Measurements from ENCODE around the gene ABCA5. TPM values are rescaled to one million over a fixed set of nuclear protein-coding genes. Genes with fewer than 3 reads are reported as not detected.

ABCA5 gene
- total RNA-seq, 1 donor: 7.3 TPM

DNA sequence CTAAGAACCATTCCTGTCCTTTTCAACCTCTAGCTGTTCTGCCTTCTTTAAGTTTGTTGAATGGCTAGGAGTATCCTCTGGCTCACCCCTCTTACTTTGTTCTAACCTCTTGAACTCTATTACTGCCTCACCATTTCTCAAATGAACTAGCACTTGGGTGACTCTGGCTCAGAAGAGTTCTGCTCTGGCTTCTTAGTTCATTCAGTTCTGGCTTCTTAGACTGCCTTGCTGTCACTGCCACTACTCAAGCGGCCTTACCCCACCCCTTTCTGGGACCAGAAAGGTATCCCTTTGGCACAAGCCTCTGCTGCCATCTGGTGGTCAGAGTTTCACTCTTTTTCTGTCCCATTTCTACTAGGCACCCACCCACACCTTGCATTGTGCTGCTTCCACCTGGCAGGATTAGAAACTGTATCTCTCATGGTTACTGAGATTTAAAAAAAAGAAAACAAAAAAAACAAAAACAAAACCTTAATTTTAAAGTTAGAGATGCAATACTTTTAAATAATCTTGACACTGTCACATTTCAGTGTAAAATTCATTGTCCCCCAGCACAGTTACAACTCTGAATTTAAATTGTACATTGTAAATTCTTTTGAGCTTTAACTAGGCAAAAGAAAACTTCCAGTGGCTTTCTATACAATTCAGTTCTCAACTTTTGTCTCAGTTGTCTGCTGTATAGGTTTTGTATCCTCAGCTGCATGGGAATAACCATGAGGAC, 91.4 kb downstream of the ABCA5 start:
- no peak overlapping the region for H3K4me3 ChIP-seq (ENCODE audit: low read depth, low read length)
- peak; percentile 94 for DNase-seq (ENCODE audit: low read depth)
- TF ChIP-seq CTCF (IDR thresholded peaks at IDR 0.05; ENCODE audit: insufficient read depth, low read length): peak; percentile 82

- TF ChIP-seq CTCF (IDR thresholded peaks at IDR 0.05; ENCODE audit: insufficient read depth, low read length): no peak
- H3K4me3 ChIP-seq (ENCODE audit: low read depth, low read length): no peak overlapping the region
- no peak for DNase-seq (ENCODE audit: low read depth)
Observed at GRCh38 chr17:69232650-69233049, 94.3 kb downstream of the ABCA5 start.

- H3K4me3 ChIP-seq (ENCODE audit: low read depth, low read length): no peak overlapping the region
- TF ChIP-seq CTCF (IDR thresholded peaks at IDR 0.05; ENCODE audit: insufficient read depth, low read length): no peak
- no peak for DNase-seq (ENCODE audit: low read depth)
Observed at GRCh38 chr17:69231521-69231920, 95.4 kb downstream of the ABCA5 start.

DNA sequence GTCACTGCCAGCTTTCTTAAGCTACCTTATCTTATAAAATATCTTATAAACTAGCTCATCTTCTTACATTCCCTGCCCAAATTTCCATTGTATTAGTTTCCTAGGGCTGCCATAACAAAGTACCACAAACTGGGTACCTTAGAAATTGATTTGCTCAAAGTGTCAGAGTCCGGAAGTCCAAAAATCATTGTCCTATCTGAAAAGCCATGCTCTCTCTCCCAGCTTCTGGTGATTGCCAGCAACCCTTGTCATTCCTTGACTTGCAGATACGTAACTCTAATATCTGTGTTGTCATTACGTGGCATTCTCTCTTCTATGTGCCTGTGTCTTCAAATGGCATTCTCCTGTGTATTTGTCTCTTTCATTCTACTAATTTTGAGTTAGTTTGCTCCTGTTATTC, 96.0 kb downstream of the ABCA5 start:
- TF ChIP-seq CTCF (IDR thresholded peaks at IDR 0.05; ENCODE audit: insufficient read depth, low read length): no peak
- H3K4me3 ChIP-seq (ENCODE audit: low read depth, low read length): no peak overlapping the region
- no peak for DNase-seq (ENCODE audit: low read depth)

DNA sequence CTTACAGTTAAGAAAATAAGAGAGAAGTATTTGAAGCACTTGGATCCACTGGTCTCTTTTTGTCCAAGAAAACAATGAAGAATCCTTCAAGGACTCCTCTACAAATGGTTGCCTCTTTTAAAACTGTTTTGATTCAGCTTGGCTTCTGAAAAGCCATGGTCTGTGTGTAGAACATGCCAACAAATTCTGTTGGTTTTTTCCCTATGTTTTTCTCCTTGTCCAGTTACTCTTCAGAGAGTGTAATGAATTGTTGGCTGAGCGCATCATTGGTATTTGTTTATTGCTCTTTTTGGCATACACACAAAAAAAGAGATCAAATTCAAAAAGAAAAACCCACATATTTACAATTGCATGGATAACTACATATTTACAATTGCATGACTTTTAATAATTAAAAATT, 98.4 kb downstream of the ABCA5 start, which contains the start of gene ABCA10:
Gene ABCA10, minus strand, starts transcription at position 249 of the 400 bp plus-strand sequence. CDS start 3,466 bp downstream, outside the sequence.
- TF ChIP-seq CTCF (IDR thresholded peaks at IDR 0.05; ENCODE audit: insufficient read depth, low read length): no peak
- H3K4me3 ChIP-seq (ENCODE audit: low read depth, low read length): no peak within 1 kb of the TSS
- DNase-seq (ENCODE audit: low read depth): peak; percentile 42

DNA sequence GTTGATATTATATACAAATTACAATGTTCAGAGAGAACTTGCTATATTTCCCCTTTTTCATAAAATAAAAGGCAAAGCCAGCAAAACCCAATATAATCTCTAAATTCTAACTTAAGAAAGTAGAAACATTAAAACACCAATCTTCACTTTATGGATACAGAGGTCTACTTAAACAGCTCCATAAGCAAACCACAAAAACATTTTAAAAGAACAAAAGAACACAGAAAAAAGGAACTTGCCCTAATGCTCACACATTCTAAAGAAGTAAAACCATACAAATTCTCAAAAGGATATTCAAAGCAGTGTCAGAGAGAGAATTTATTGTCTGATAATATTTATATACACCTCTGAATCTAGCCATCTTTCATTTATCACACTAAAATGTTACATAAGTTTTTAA, 98.9 kb downstream of the ABCA5 start:
- TF ChIP-seq CTCF (IDR thresholded peaks at IDR 0.05; ENCODE audit: insufficient read depth, low read length): no peak

GRCh38 chr17:69227541-69227940, 99.4 kb downstream of the ABCA5 start:
- H3K4me3 ChIP-seq (ENCODE audit: low read depth, low read length): no peak overlapping the region
- no peak for DNase-seq (ENCODE audit: low read depth)

More for the DNA sequence above, 98.9 kb downstream of the ABCA5 start:
- no peak for DNase-seq (ENCODE audit: low read depth)
- no peak overlapping the region for H3K4me3 ChIP-seq (ENCODE audit: low read depth, low read length)

More at GRCh38 chr17:69227541-69227940, 99.4 kb downstream of the ABCA5 start:
- TF ChIP-seq CTCF (IDR thresholded peaks at IDR 0.05; ENCODE audit: insufficient read depth, low read length): no peak

Data from fibroblast of the aortic adventitia (primary cell).